Right ventricle myocardium inferior (tissue), 1 donor: Measurements from ENCODE around the gene ATG9B. TPM values are rescaled to one million over a fixed set of nuclear protein-coding genes. Genes with fewer than 3 reads are reported as not detected.

ENCODE experiments used
- ATAC-seq: fragments of 200-7000 bp; cut with Tn5 transposase; one replicate; pipeline ENCODE4 v1.9.1; 2020; ENCODE audit warnings: mild to moderate bottlenecking, moderate library complexity
- DNase-seq: peaks from one replicate; pipeline ENCODE4 v3.0.0; 2021; ENCODE audit errors: missing footprints
- intact Hi-C: fragments of 100-400 bp; cut with DNase I; formaldehyde crosslinking; loops from one replicate; pipeline ENCODE4 v1.11.0; 2022
- total RNA-seq: library from RNA; stranded (reverse); fragmentation: NEBNext Ultra II Directional; extraction: Animal tissue kit (Norgen Biotek cat#: 25700); gene quantifications from one replicate; pipeline ENCODE4 v1.2.1, GENCODE V29; 2021
- donor health status: DM: no; HTN: yes; CAD: no; lungs with severe emphysema.

The ATG9B gene
- total RNA-seq, 1 donor from 2014 or later = not detected

- ATAC-seq = no peak
- no peak for DNase-seq
- intact Hi-C loops = no loop called here
These were observed 35.8 kb upstream of the ATG9B start for GRCh38 chr7:151060113-151060415.

GRCh38 chr7:151059367-151060112 lies 35.2 kb upstream of the ATG9B start, which contains the start of gene SLC4A2:
Gene SLC4A2, plus strand, starts transcription at chr7:151059589. Its CDS starts 2,399 bp downstream, at chr7:151061988.
- intact Hi-C loops = loop anchor here (1.0 to 2.0 kb wide), 2 partner anchors 23 to 31 kb away; partner anchors contain the start of genes ABCB8 and TMUB1
- ATAC-seq (peak; percentile 70), DNase-seq (peak; percentile 91)

GRCh38 chr7:151058781-151059366 lies 34.6 kb upstream of the ATG9B start:
- intact Hi-C loops = loop anchor here (1.0 to 2.0 kb wide), 2 partner anchors 24 to 31 kb away; partner anchors contain the start of genes ABCB8 and TMUB1
- no peak for DNase-seq
- no peak for ATAC-seq

GRCh38 chr7:151057989-151058780 lies 33.9 kb upstream of the ATG9B start:
- peak; percentile 99 for DNase-seq
- intact Hi-C loops = loop anchor here (2.0 kb wide), 2 partner anchors 25 to 57 kb away; partner anchors contain the start of gene TMUB1
- peak; percentile 93 for ATAC-seq

- intact Hi-C loops = loop anchor here (2.0 kb wide), 1 partner anchor 57 kb away; no protein-coding TSS in a partner anchor
- DNase-seq (no peak), ATAC-seq (no peak)
These were observed 33.3 kb upstream of the ATG9B start, which contains the start of gene CDK5 for GRCh38 chr7:151057506-151057988. Gene CDK5, minus strand, starts transcription at chr7:151057897. Its CDS starts 49 bp downstream, at chr7:151057848.

- intact Hi-C loops = loop anchor here (2.0 kb wide), 1 partner anchor 58 kb away; no protein-coding TSS in a partner anchor
- no peak for ATAC-seq
- DNase-seq = no peak
These were observed 32.6 kb upstream of the ATG9B start for GRCh38 chr7:151056666-151057505.

- intact Hi-C loops = loop anchor here (2.0 kb wide), 1 partner anchor 59 kb away; no protein-coding TSS in a partner anchor
- DNase-seq (no peak), ATAC-seq (no peak)
These were observed 32.0 kb upstream of the ATG9B start for GRCh38 chr7:151056283-151056665.

GRCh38 chr7:151053751-151054150 lies 29.5 kb upstream of the ATG9B start:
- DNase-seq (no peak), ATAC-seq (no peak)
- intact Hi-C loops = no loop called here

GRCh38 chr7:151053096-151053495 lies 28.8 kb upstream of the ATG9B start:
- DNase-seq (no peak), ATAC-seq (no peak)
- intact Hi-C loops = no loop called here

- intact Hi-C loops = no loop called here
- peak; percentile 76 for DNase-seq
- peak; percentile 56 for ATAC-seq
These were observed 26.8 kb upstream of the ATG9B start for GRCh38 chr7:151051108-151051507.

- ATAC-seq (no peak), DNase-seq (peak; percentile 59)
- intact Hi-C loops = no loop called here
These were observed 24.7 kb upstream of the ATG9B start for GRCh38 chr7:151048911-151049463.

- intact Hi-C loops = no loop called here
- no peak for ATAC-seq
- DNase-seq = peak; percentile 46
These were observed 23.9 kb upstream of the ATG9B start, which contains the start of gene ASIC3 for GRCh38 chr7:151047976-151048815. Gene ASIC3, plus strand, starts transcription at chr7:151048531. Its CDS starts 355 bp downstream, at chr7:151048886.

- ATAC-seq = no peak
- intact Hi-C loops = no loop called here
- peak; percentile 56 for DNase-seq
These were observed 22.6 kb upstream of the ATG9B start for GRCh38 chr7:151046603-151047573.

GRCh38 chr7:151045967-151046366 lies 21.7 kb upstream of the ATG9B start:
- ATAC-seq (no peak), DNase-seq (peak; percentile 41)
- intact Hi-C loops = no loop called here

GRCh38 chr7:151045262-151045661 lies 21.0 kb upstream of the ATG9B start:
- DNase-seq (peak; percentile 66), ATAC-seq (no peak)

GRCh38 chr7:151043959-151044358 lies 19.7 kb upstream of the ATG9B start:
- peak; percentile 70 for DNase-seq
- ATAC-seq = no peak
- intact Hi-C loops = no loop called here

More at GRCh38 chr7:151045262-151045661, 21.0 kb upstream of the ATG9B start:
- intact Hi-C loops = no loop called here
